Endothelial cell of umbilical vein (primary cell): ENCODE results near the gene PLD1. TPM values are rescaled to one million over a fixed set of nuclear protein-coding genes. Genes with fewer than 3 reads are reported as not detected.

Experiments
- BruUV-seq: library from RNA; stranded (reverse); fragments of 400-500 nt; replicated peaks from 2 replicates; lab custom pipeline; 2021; lab: Mats Ljungman, UMichigan
- CTCF ChIA-PET: fragments of 300-600, 350-600 bp; sonication (Branson Sonifier 250); formaldehyde crosslinking; loops from one replicate; lab custom pipeline; 2021; ENCODE audit warnings: antibody characterized with exemption, inconsistent platforms; lab: Charles Lee
- POLR2A ChIA-PET: fragments of 300-600, 350-600 bp; sonication (Branson Sonifier 250); formaldehyde crosslinking; loops from one replicate; lab custom pipeline; 2021; ENCODE audit warnings: antibody characterized with exemption, inconsistent platforms; lab: Charles Lee
- DNase-seq: peaks from one replicate; pipeline ENCODE4 v3.0.0-alpha.2; 2011; ENCODE audit warnings: low read depth, low spot score
- FAIRE-seq: peaks from 2 replicates; lab custom pipeline; 2011; peaks lifted over from hg19 to GRCh38; lab: Jason Lieb, UNC
- H2AFZ ChIP-seq: 2 replicates; pipeline ENCODE4 v1.6.0; 2012; ENCODE audit warnings: low read depth, low read length, control low read depth, inconsistent platforms
- H3K27ac ChIP-seq: 2 replicates; pipeline ENCODE4 v1.5.1; 2011; ENCODE audit warnings: low read depth, mild to moderate bottlenecking, control low read depth, low read length, moderate library complexity; ENCODE audit not compliant: insufficient read depth
- H3K27me3 ChIP-seq, 2 experiments: 2 replicates each; pipeline versions ENCODE4 v1.6.0 to v1.6.1; 2011; ENCODE audit warnings: low read length in 2 of 2, mixed read lengths in 1 of 2; ENCODE audit not compliant: control insufficient read depth in 2 of 2, insufficient read depth in 2 of 2
- H3K36me3 ChIP-seq, 2 experiments: 2 replicates in 1 of 2; 3 replicates in 1 of 2; pipeline ENCODE4 v1.5.1; 2011; ENCODE audit warnings: low read length in 2 of 2, mild to moderate bottlenecking in 1 of 2, moderate library complexity in 1 of 2; ENCODE audit not compliant: control insufficient read depth in 2 of 2, insufficient read depth in 2 of 2; ENCODE audit errors: extremely low read depth in 1 of 2
- H3K4me1 ChIP-seq: 3 replicates; pipeline ENCODE4 v1.5.1; 2011; ENCODE audit warnings: mild to moderate bottlenecking, low read length; ENCODE audit not compliant: control insufficient read depth, insufficient read depth; ENCODE audit errors: extremely low read depth
- H3K4me2 ChIP-seq: 2 replicates; pipeline ENCODE4 v1.6.1; 2011; ENCODE audit warnings: low read length, control low read depth, mixed read lengths; ENCODE audit not compliant: insufficient read depth
- H3K4me3 ChIP-seq, 3 experiments: fragments of 200-600 bp in 1 of 3; sonication (generic), shearing (Covaris generic) in 1 of 3; replicated peaks in 1 of 3; 2 replicates each; pipeline ENCODE4 v1.5.1; 2011 to 2016; ENCODE audit warnings: control low read depth in 3 of 3, low read length in 3 of 3, mild to moderate bottlenecking in 2 of 3, inconsistent platforms in 1 of 3, low read depth in 1 of 3, moderate library complexity in 1 of 3; ENCODE audit not compliant: insufficient read depth in 1 of 3
- H3K79me2 ChIP-seq: 2 replicates; pipeline ENCODE4 v1.6.0; 2012; ENCODE audit warnings: low read length, inconsistent platforms; ENCODE audit not compliant: control insufficient read depth, insufficient read depth
- H3K9ac ChIP-seq: replicated peaks from 2 replicates; pipeline ENCODE3; 2011; ENCODE audit warnings: low read length, control low read depth; ENCODE audit not compliant: insufficient read depth; ENCODE audit errors: extremely low read depth
- H3K9me1 ChIP-seq: replicated peaks from 3 replicates; pipeline ENCODE4 v1.6.0; 2011; ENCODE audit warnings: mild to moderate bottlenecking, low read length; ENCODE audit not compliant: control insufficient read depth, insufficient read depth; ENCODE audit errors: extremely low read depth
- H3K9me3 ChIP-seq: replicated peaks from 2 replicates; pipeline ENCODE4 v1.5.1; 2012; ENCODE audit warnings: low read length, inconsistent platforms; ENCODE audit not compliant: control insufficient read depth, insufficient read depth
- H4K20me1 ChIP-seq: replicated peaks from 2 replicates; pipeline ENCODE3; 2011; ENCODE audit warnings: mild to moderate bottlenecking, low read length; ENCODE audit not compliant: control insufficient read depth, insufficient read depth; ENCODE audit errors: extremely low read depth
- CTCF ChIP-seq, 2 donors: IDR thresholded peaks; 1 replicate in 1 of 2; 2 replicates in 1 of 2; pipeline ENCODE4 v1.5.1; 2011; ENCODE audit warnings: low read length in 2 of 2, mild to moderate bottlenecking in 2 of 2, moderate library complexity in 2 of 2, control low read depth in 1 of 2, inconsistent platforms in 1 of 2, low read depth in 1 of 2; ENCODE audit not compliant: insufficient read depth in 1 of 2; ENCODE audit errors: extremely low read depth in 1 of 2
- EZH2 ChIP-seq: IDR thresholded peaks from 2 replicates; pipeline ENCODE4 v1.6.1; 2012; ENCODE audit warnings: borderline replicate concordance, low read depth, mild to moderate bottlenecking, moderate library complexity, low read length, inconsistent platforms; ENCODE audit not compliant: severe bottlenecking
- FOS ChIP-seq: IDR thresholded peaks from 2 replicates; pipeline ENCODE4 v1.6.1; 2011; ENCODE audit warnings: mild to moderate bottlenecking, low read length, moderate library complexity, borderline replicate concordance; ENCODE audit not compliant: insufficient read depth
- GATA2 ChIP-seq: IDR thresholded peaks from 2 replicates; pipeline ENCODE4 v1.7.0; 2011; ENCODE audit warnings: low read depth, mild to moderate bottlenecking, moderate library complexity, mixed read lengths, low read length; ENCODE audit not compliant: insufficient read length, insufficient read depth
- JUN ChIP-seq: IDR thresholded peaks from 2 replicates; pipeline ENCODE4 v1.6.1; 2011; ENCODE audit warnings: borderline replicate concordance, low read depth; ENCODE audit not compliant: insufficient read length, insufficient read depth
- MAX ChIP-seq: IDR thresholded peaks from 2 replicates; pipeline ENCODE4 v1.6.1; 2011; ENCODE audit not compliant: insufficient read depth, insufficient read length
- MYC ChIP-seq: IDR thresholded peaks from one replicate; pipeline ENCODE4 v1.6.1; 2011; ENCODE audit warnings: mild to moderate bottlenecking, low read depth, low read length
- POLR2A ChIP-seq: IDR thresholded peaks from 2 replicates; pipeline ENCODE4 v1.6.1; 2012; ENCODE audit warnings: low read depth, mild to moderate bottlenecking, control low read depth, low read length
- POLR2AphosphoS5 ChIP-seq: IDR thresholded peaks from 2 replicates; pipeline ENCODE4 v1.6.1; 2012; ENCODE audit warnings: low read depth, mild to moderate bottlenecking, control low read depth, low read length, moderate library complexity; ENCODE audit not compliant: insufficient read depth
- dilution Hi-C: fragments of 300-500 bp; cut with MboI; formaldehyde crosslinking; loops from one replicate; pipeline ENCODE4 v1.15.0; 2019; ENCODE audit warnings: low sequenced_read_pairs; ENCODE audit not compliant: extremely low pct_ligation_motif_present
- intact Hi-C: fragments of 100-400 bp; cut with micrococcal nuclease; formaldehyde crosslinking; loops from one replicate; pipeline ENCODE4 v1.10.0; 2022
- polyA plus RNA-seq, 4 experiments: library from polyadenylated mRNA; depleted of rRNA in 3 of 4; stranded (reverse) in 3 of 4; unstranded in 1 of 4; fragments of >200 nt; gene quantifications; 2 replicates each; pipeline versions ENCODE4 v1.2.1 to v1.2.3, GENCODE V29; 2011 to 2012; ENCODE audit warnings: missing spikeins in 1 of 4
- total RNA-seq: library from RNA; stranded (reverse); gene quantifications from 2 replicates; pipeline ENCODE4 v1.2.3, GENCODE V29; 2021

Gene PLD1
- total and polyA plus RNA-seq, 2 donors (not counting 3 experiments of a cell fraction or from before 2014, with no cell fraction given), result 42.0 to 108 TPM

- no peak overlapping the region for H3K27ac ChIP-seq
These were observed 1.6 kb upstream of the PLD1 start for GRCh38 chr3:171811913-171812335.

More at GRCh38 chr3:171811913-171812335, 1.6 kb upstream of the PLD1 start:
- dilution Hi-C loops, result no loop called here
- intact Hi-C loops, result loop anchor here (1.0 kb wide), 1 partner anchor 13 kb away; no protein-coding TSS in a partner anchor
- TF ChIP-seq EZH2, result no peak
- no peak for TF ChIP-seq POLR2A
- TF ChIP-seq CTCF (IDR thresholded peaks at IDR 0.05; ENCODE audit: extremely low read depth in 1 of 2, insufficient read depth in 1 of 2, low read depth in 1 of 2, low read length in 2 of 2), result no peak
- no peak for TF ChIP-seq JUN
- no peak for TF ChIP-seq MYC
- no peak for TF ChIP-seq FOS
- no peak for TF ChIP-seq MAX
- TF ChIP-seq GATA2, result no peak
- TF ChIP-seq POLR2AphosphoS5, result no peak
- H2AFZ ChIP-seq, result no peak overlapping the region
- ChIA-PET CTCF (interaction anchor here (1.2 to 3.2 kb wide), 3 partner anchors 13 to 35 kb away, joined by 3 to 24 read pairs (median 4); no protein-coding TSS in a partner anchor), POLR2A (interaction anchor here (1.0 to 1.3 kb wide), 2 partner anchors 17 to 18 kb away, joined by 3 read pairs; no protein-coding TSS in a partner anchor)
- peaks cover 10% of the 10 kb centered on the region for H3K79me2 ChIP-seq
- H3K27me3 ChIP-seq, result no peaks in the 10 kb centered on the region
- no peak overlapping the region for H3K4me3 ChIP-seq
- H3K9me1 ChIP-seq, result no peaks in the 10 kb centered on the region
- peaks cover 26% of the 10 kb centered on the region for H3K4me1 ChIP-seq
- DNase-seq, result no peak
- no peak for FAIRE-seq
- H3K9me3 ChIP-seq, result no peaks in the 10 kb centered on the region
- no peak overlapping the region for H3K4me2 ChIP-seq
- H3K36me3 ChIP-seq, result no peaks in the 10 kb centered on the region
- H3K9ac ChIP-seq, result no peak overlapping the region
- no peaks in the 10 kb centered on the region for H4K20me1 ChIP-seq
- no TSS peak for BruUV-seq
